ENCODE measurements around the gene GIPC3. TPM values are rescaled to one million over a fixed set of nuclear protein-coding genes. Genes with fewer than 3 reads are reported as not detected.
"Not testable (repeated sequence)": the region's sequence is repeated elsewhere in the genome, so short reads cannot be mapped to it uniquely, and the experiment has no call there.

Gene GIPC3
- polyA plus RNA-seq, 2 of the 4 experiments (the other 2 are of a cell fraction), result 0.05 to 0.12 TPM

DNA sequence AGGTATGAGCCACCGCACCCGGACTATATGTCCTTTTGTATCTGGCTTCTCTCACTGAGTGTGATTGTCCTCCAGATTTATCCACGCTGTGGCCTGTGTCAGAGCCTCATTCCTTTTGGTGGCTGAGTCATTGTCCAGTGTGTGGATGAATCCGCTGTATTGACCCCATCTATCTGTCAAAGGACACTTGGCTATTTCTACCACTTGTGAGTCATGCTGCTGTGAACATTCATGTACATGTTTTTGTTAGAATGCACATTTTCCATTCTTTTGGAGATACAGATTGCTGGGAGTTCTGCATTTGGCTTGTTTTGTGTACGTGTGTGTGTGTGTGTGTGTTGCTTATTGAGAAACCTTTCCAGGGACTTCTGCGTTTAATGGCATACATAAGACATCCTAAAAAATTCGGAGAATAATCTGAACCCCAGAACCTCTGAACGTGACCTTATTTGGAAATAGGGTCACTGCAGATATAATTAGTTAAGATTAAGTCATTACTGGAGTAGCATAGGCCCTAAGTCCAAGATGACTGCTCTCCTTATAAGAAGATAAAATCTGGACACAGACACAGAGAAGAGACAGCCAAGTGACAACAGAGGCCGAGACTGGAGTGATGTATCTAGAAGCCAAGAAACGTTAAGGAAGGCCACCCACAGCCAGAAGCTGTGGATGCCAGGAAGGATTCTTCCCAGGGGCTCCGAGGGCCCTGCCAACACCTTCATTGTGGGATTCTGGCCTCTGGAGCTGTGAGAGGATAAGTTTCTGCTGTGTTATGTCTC lies 4.9 kb upstream of the GIPC3 start:
- 0 out of 6 replicates have a peak overlapping the region, but pooled peaks of 1 of the 2 experiments have one; percentile 29 for H3K27ac ChIP-seq
- TF ChIP-seq NR3C1 (IDR thresholded peaks at IDR 0.05) (no peak), FOSL2 (IDR thresholded peaks at IDR 0.05) (no peak), FOSL2 (CRISPR knock-in tag; IDR thresholded peaks at IDR 0.05) (peak; percentile 53), PHF8 (IDR thresholded peaks at IDR 0.05; ENCODE audit: borderline replicate concordance, low read depth) (no peak), RAD21 (conservative IDR thresholded peaks at IDR 0.05 in 1 of 2, IDR thresholded peaks at IDR 0.05 in 1 of 2) (no peak), RFX5 (IDR thresholded peaks at IDR 0.05) (no peak)
- TF ChIP-seq, protein P1, sequence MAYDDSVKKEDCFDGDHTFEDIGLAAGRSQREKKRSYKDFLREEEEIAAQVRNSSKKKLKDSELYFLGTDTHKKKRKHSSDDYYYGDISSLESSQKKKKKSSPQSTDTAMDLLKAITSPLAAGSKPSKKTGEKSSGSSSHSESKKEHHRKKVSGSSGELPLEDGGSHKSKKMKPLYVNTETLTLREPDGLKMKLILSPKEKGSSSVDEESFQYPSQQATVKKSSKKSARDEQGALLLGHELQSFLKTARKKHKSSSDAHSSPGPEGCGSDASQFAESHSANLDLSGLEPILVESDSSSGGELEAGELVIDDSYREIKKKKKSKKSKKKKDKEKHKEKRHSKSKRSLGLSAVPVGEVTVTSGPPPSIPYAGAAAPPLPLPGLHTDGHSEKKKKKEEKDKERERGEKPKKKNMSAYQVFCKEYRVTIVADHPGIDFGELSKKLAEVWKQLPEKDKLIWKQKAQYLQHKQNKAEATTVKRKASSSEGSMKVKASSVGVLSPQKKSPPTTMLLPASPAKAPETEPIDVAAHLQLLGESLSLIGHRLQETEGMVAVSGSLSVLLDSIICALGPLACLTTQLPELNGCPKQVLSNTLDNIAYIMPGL (CRISPR knock-in tag; IDR thresholded peaks at IDR 0.05; ENCODE audit: borderline replicate concordance), result no peak
- TF ChIP-seq, protein P2, sequence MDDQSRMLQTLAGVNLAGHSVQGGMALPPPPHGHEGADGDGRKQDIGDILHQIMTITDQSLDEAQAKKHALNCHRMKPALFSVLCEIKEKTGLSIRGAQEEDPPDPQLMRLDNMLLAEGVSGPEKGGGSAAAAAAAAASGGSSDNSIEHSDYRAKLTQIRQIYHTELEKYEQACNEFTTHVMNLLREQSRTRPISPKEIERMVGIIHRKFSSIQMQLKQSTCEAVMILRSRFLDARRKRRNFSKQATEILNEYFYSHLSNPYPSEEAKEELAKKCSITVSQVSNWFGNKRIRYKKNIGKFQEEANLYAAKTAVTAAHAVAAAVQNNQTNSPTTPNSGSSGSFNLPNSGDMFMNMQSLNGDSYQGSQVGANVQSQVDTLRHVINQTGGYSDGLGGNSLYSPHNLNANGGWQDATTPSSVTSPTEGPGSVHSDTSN (IDR thresholded peaks at IDR 0.05), result no peak
- TF ChIP-seq, protein P3, sequence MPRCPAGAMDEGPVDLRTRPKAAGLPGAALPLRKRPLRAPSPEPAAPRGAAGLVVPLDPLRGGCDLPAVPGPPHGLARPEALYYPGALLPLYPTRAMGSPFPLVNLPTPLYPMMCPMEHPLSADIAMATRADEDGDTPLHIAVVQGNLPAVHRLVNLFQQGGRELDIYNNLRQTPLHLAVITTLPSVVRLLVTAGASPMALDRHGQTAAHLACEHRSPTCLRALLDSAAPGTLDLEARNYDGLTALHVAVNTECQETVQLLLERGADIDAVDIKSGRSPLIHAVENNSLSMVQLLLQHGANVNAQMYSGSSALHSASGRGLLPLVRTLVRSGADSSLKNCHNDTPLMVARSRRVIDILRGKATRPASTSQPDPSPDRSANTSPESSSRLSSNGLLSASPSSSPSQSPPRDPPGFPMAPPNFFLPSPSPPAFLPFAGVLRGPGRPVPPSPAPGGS (IDR thresholded peaks at IDR 0.05), result no peak
- FAIRE-seq (no peak), ATAC-seq (peak in 1 of 2 experiments; percentile 50; a peak in 3 of 6 replicates), DNase-seq (ENCODE audit: low read depth in 1 of 2, low spot score in 1 of 2) (peak in 1 of 2 experiments; percentile 40)
- CTCF ChIA-PET, result interaction anchor here (1.1 to 9.7 kb wide), 3 partner anchors 10 to 34 kb away, joined by 3 to 100 read pairs (median 4); partner anchors contain the start of gene MFSD12
- 52% methylated on average over 11 of the region's 11 CpGs for WGBS (ENCODE audit: missing lambda C conversion rate)
- H3K4me1 ChIP-seq, result no peaks in the 10 kb centered on the region
- H3K9me3 ChIP-seq, result no peaks in the 10 kb centered on the region
- H3K4me3 ChIP-seq, result no peak overlapping the region
- H3K4me2 ChIP-seq, result no peak overlapping the region
- POLR2A ChIA-PET, result no interaction called here

DNA sequence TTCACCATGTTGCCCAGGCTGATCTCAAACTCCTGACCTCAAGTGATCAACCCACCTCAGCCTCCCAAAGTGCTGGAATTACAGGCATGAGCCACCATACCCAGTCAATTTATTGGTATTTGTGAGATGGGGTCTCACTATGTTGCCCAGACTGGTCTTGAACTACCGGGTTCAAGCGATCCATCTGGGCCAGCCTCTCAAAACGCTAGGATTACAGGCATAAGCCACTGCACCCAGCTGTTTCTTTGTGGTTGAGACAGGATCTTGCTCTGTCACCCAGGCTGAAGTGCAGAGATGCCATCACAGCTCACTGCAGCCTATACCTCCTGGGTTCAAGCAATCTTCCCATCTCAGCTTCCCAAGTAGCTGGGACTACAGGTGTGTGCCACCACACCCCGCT lies 3.5 kb upstream of the GIPC3 start:
- H3K4me2 ChIP-seq; H3K9me3 ChIP-seq; POLR2A ChIA-PET; FAIRE-seq; DNase-seq (ENCODE audit: low read depth in 1 of 2, low spot score in 1 of 2); ATAC-seq; H3K4me1 ChIP-seq; H3K4me3 ChIP-seq; H3K27ac ChIP-seq: not testable (repeated sequence)
- CTCF ChIA-PET, result interaction anchor here (1.1 to 9.7 kb wide), 2 partner anchors 9 to 35 kb away, joined by 4 to 100 read pairs; no protein-coding TSS in a partner anchor
- 89% methylated on average over 4 of the region's 4 CpGs for WGBS (ENCODE audit: missing lambda C conversion rate)

DNA sequence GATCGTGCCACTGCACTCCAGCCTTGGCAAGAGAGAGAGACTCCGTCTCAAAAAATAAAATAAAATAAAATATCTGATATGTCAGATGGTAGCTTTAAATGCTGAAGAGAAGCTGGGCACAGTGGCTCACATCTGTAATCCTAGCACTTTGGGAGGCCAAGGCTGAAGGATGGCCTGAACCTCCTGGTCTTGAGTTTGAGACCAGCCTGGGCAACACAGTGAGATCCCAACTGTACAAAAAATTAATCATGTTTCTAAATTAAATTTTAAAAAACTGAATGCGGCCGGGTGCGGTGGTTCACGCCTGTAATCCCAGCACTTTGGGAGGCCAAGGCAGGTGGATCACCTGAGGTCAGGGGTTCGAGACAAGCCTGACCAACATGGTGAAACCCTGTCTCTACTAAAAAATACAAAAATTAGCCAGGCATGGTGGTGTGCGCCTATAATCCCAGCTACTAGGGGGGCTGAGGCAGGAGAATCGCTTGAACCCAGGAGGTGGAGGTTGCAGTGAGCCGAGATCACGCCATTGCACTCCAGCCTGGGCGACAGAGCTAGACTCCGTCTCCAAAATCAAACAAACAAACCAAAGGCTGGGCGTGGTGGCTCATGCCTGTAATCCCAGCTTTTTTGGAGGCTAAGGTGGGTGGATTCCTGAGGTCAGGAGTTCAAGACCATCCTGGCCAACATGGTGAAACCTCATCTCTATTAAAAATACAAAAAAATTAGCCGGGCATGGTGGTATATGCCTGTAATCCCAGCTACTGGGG lies 1.1 kb upstream of the GIPC3 start:
- CTCF ChIA-PET, result interaction anchor here (0.5 to 4.0 kb wide), 6 partner anchors 9 to 39 kb away, joined by 3 to 43 read pairs (median 4); no protein-coding TSS in a partner anchor
- ATAC-seq; DNase-seq (ENCODE audit: low read depth in 1 of 2, low spot score in 1 of 2); H3K27ac ChIP-seq; H3K4me3 ChIP-seq; H3K4me2 ChIP-seq; FAIRE-seq; H3K9me3 ChIP-seq; POLR2A ChIA-PET: not testable (repeated sequence)
- 84% methylated on average over 15 of the region's 15 CpGs for WGBS (ENCODE audit: missing lambda C conversion rate)
- H3K4me1 ChIP-seq, result peaks cover 11% of the 10 kb centered on the region; the same call in 1 of the 3 replicates

DNA sequence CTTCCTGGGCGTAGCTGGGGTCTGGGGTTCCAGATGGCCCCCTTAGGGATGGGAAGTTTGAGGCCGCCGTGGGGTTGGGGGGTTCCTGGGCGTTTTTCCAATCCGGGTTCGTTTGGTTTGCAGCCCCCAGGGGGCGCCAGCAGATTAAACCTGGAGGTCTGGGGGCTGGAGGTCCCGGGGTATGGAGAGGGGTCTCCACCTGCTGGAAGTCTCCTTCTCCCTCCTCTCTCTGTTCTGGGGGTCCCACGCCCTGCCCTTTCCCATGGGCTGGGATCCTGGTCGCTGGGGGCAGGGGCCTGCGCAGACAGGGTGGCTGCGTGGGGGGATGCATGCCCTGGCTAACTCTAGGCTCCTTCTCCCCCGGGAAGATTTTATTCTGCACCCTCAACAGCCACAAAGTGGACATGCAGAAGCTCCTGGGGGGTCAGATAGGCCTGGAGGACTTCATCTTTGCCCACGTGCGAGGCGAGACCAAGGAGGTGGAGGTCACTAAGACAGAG lies 899 bp downstream of the GIPC3 start:
- POLR2A ChIA-PET, result no interaction called here
- DNase-seq (ENCODE audit: low read depth in 1 of 2, low spot score in 1 of 2), result no peak
- whole genome bisulfite sequencing (ENCODE audit: missing lambda C conversion rate), result 67% methylated on average over 3 of the region's 16 CpGs
- CTCF ChIA-PET, result interaction anchor here (0.6 to 4.0 kb wide), 15 partner anchors 10 to 101 kb away, joined by 3 to 43 read pairs (median 3); no protein-coding TSS in a partner anchor
- H3K4me2 ChIP-seq, result peak overlapping the region; percentile 85
- peak in 1 of 2 experiments; percentile 51; a peak in 3 of 6 replicates for ATAC-seq
- H3K9me3 ChIP-seq, result peaks cover 5% of the 10 kb centered on the region; the same call in 2 of the 3 replicates
- H3K27ac ChIP-seq, result peak overlapping the region in 1 of 2 experiments; percentile 81; a peak in 3 of 6 replicates
- H3K4me1 ChIP-seq, result peaks cover 11% of the 10 kb centered on the region; the same call in 1 of the 3 replicates
- no peak for FAIRE-seq
- H3K4me3 ChIP-seq, result peak overlapping the region; percentile 34; the same call in 2 of the 3 replicates
- TF ChIP-seq POLR2AphosphoS2 (conservative IDR thresholded peaks at IDR 0.05; ENCODE audit: low read length) (no peak), RFX5 (IDR thresholded peaks at IDR 0.05) (no peak), RAD21 (conservative IDR thresholded peaks at IDR 0.05 in 1 of 2, IDR thresholded peaks at IDR 0.05 in 1 of 2) (peak; percentile 44 to 51; a peak in 3 of 5 replicates), SMC3 (IDR thresholded peaks at IDR 0.05) (peak; percentile 43; the same call in 2 of the 3 replicates)
- TF ChIP-seq, protein P4, sequence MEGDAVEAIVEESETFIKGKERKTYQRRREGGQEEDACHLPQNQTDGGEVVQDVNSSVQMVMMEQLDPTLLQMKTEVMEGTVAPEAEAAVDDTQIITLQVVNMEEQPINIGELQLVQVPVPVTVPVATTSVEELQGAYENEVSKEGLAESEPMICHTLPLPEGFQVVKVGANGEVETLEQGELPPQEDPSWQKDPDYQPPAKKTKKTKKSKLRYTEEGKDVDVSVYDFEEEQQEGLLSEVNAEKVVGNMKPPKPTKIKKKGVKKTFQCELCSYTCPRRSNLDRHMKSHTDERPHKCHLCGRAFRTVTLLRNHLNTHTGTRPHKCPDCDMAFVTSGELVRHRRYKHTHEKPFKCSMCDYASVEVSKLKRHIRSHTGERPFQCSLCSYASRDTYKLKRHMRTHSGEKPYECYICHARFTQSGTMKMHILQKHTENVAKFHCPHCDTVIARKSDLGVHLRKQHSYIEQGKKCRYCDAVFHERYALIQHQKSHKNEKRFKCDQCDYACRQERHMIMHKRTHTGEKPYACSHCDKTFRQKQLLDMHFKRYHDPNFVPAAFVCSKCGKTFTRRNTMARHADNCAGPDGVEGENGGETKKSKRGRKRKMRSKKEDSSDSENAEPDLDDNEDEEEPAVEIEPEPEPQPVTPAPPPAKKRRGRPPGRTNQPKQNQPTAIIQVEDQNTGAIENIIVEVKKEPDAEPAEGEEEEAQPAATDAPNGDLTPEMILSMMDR (IDR thresholded peaks at IDR 0.05), result peak; percentile 46
